GM12878 (cell line): ENCODE measurements around the gene ETV7. TPM values are rescaled to one million over a fixed set of nuclear protein-coding genes. Genes with fewer than 3 reads are reported as not detected.

ENCODE experiments used
- ATAC-seq: fragments of 200-7000 bp; cut with Tn5 transposase; 3 replicates; pipeline ENCODE4 v1.9.1; 2020; ENCODE audit warnings: mild to moderate bottlenecking, moderate library complexity
- BruUV-seq: library from RNA; stranded (reverse); fragments of 400-500 nt; replicated peaks from 2 replicates; lab custom pipeline; 2021; lab: Mats Ljungman, UMichigan
- CTCF ChIA-PET: fragments of 300-600 bp; sonication (Branson Sonifier 250); formaldehyde crosslinking; extraction: SDS; loops from one replicate; lab custom pipeline; 2021; ENCODE audit warnings: inconsistent platforms; lab: Yijun Ruan, JAX
- POLR2A ChIA-PET: fragments of 350-600 bp; formaldehyde crosslinking; extraction: SDS; loops from one replicate; lab custom pipeline; 2021; ENCODE audit warnings: inconsistent platforms; lab: Charles Lee
- RAD21 ChIA-PET: fragments of 300-600 bp; sonication (Branson Sonifier 250); formaldehyde crosslinking; loops from one replicate; lab custom pipeline; 2023; ENCODE audit warnings: antibody characterized with exemption; ENCODE audit not compliant: unreplicated experiment; lab: Charles Lee
- SMC1A ChIA-PET: fragments of 300-600 bp; sonication (Branson Sonifier 250); formaldehyde crosslinking; loops from one replicate; lab custom pipeline; 2023; ENCODE audit not compliant: unreplicated experiment, uncharacterized antibody; lab: Charles Lee
- DNase-seq: peaks from one replicate; pipeline ENCODE4 v3.0.0-alpha.2; 2011; ENCODE audit warnings: low read depth, low spot score
- FAIRE-seq: peaks from 3 replicates; lab custom pipeline; 2011; peaks lifted over from hg19 to GRCh38; lab: Jason Lieb, UNC
- H2AFZ ChIP-seq: 2 replicates; pipeline ENCODE4 v1.6.0; 2011; ENCODE audit warnings: low read depth, low read length, control low read depth; ENCODE audit not compliant: control insufficient read depth
- H3K27ac ChIP-seq: 2 replicates; pipeline ENCODE4 v1.5.1; 2011; ENCODE audit warnings: control low read depth; ENCODE audit not compliant: control insufficient read depth, insufficient read depth
- H3K27me3 ChIP-seq, 2 experiments: replicated peaks in 1 of 2; 2 replicates each; pipeline versions ENCODE4 v1.6.0 to v1.6.1; 2011; ENCODE audit warnings: low read length in 1 of 2; ENCODE audit not compliant: control insufficient read depth in 2 of 2, insufficient read depth in 2 of 2
- H3K36me3 ChIP-seq, 2 experiments: 2 replicates each; pipeline ENCODE4 v1.5.1; 2011; ENCODE audit warnings: low read length in 1 of 2; ENCODE audit not compliant: control insufficient read depth in 2 of 2, insufficient read depth in 2 of 2
- H3K4me1 ChIP-seq: 2 replicates; pipeline ENCODE4 v1.6.1; 2011; ENCODE audit warnings: mild to moderate bottlenecking, low read length, moderate library complexity, mixed read lengths; ENCODE audit not compliant: control insufficient read depth, insufficient read depth
- H3K4me2 ChIP-seq: 2 replicates; pipeline ENCODE4 v1.6.0; 2011; ENCODE audit warnings: control low read depth; ENCODE audit not compliant: control insufficient read depth, insufficient read depth
- H3K4me3 ChIP-seq: fragments of 200-600 bp; sonication (generic); 2 replicates; pipeline ENCODE4 v1.5.1; 2016
- H3K79me2 ChIP-seq: 2 replicates; pipeline ENCODE4 v1.6.0; 2011; ENCODE audit warnings: low read length; ENCODE audit not compliant: control insufficient read depth, insufficient read depth
- H3K9ac ChIP-seq: 2 replicates; pipeline ENCODE4 v1.8.0; 2011; ENCODE audit warnings: low read length, control low read depth, mixed read lengths; ENCODE audit not compliant: control insufficient read depth, insufficient read depth
- H3K9me3 ChIP-seq: replicated peaks from 3 replicates; pipeline ENCODE4 v1.5.1; 2011; ENCODE audit warnings: mild to moderate bottlenecking, low read length; ENCODE audit not compliant: control insufficient read depth, insufficient read depth
- H4K20me1 ChIP-seq: 2 replicates; pipeline ENCODE4 v1.6.0; 2011; ENCODE audit not compliant: control insufficient read depth, insufficient read depth
- IRF3 ChIP-seq: fragments of 450-650 bp; IDR thresholded peaks from 2 replicates; pipeline ENCODE4 v1.6.1; 2014; ENCODE audit warnings: mild to moderate bottlenecking
- NRF1 ChIP-seq: conservative IDR thresholded peaks from 2 replicates; pipeline ENCODE4 v1.6.1; 2011; ENCODE audit warnings: mild to moderate bottlenecking, low read depth, low read length, improper control_type of control experiment
- POLR2AphosphoS2 ChIP-seq: IDR thresholded peaks from 2 replicates; pipeline ENCODE4 v1.6.1; 2011; ENCODE audit warnings: low read depth, mild to moderate bottlenecking, low read length, improper control_type of control experiment, moderate library complexity
- RAD21 ChIP-seq: IDR thresholded peaks from 2 replicates; pipeline ENCODE4 v1.6.1; 2011; ENCODE audit warnings: mild to moderate bottlenecking, low read depth, low read length, moderate library complexity; ENCODE audit not compliant: insufficient read depth
- SMC3 ChIP-seq: IDR thresholded peaks from 2 replicates; pipeline ENCODE4 v1.6.1; 2011; ENCODE audit warnings: low read length, improper control_type of control experiment, borderline replicate concordance
- WRNIP1 ChIP-seq: IDR thresholded peaks from 2 replicates; pipeline ENCODE4 v1.6.1; 2011; ENCODE audit warnings: low read depth, low read length, improper control_type of control experiment, borderline replicate concordance
- WGBS: methylation state at CpG from one replicate; pipeline ENCODE4 v1.1.6; 2016; ENCODE audit warnings: low lambda C conversion rate; ENCODE audit not compliant: insufficient replicate concordance, insufficient coverage; ENCODE audit errors: missing lambda C conversion rate; 5-methylcytosine and 5-hydroxymethylcytosine counted together
- in situ Hi-C: fragments of 300-500 bp; cut with MboI; formaldehyde crosslinking; loops from 9 replicates; pipeline ENCODE4 v1.14.3; 2018; ENCODE audit warnings: mixed read lengths
- intact Hi-C: fragments of 100-400 bp; cut with micrococcal nuclease; formaldehyde crosslinking; loops from one replicate; pipeline ENCODE4 v1.14.2; 2022; ENCODE audit not compliant: unreplicated experiment
- polyA plus RNA-seq, 11 experiments: library from polyadenylated mRNA; depleted of rRNA in 4 of 11; unstranded in 6 of 11; stranded (reverse) in 5 of 11; fragments of >200 nt; fragmentation: Nextera tagmentation in 4 of 11; fragmentation: Illumina TruSeq in 1 of 11; extraction: Ambion mirVana in 4 of 11; extraction: Trizol in 1 of 11; gene quantifications; 1 replicate in 1 of 11; 2 replicates in 10 of 11; pipeline versions ENCODE4 v1.2.1 to v1.2.3, GENCODE V29; 2011 to 2016; ENCODE audit warnings: inconsistent platforms in 2 of 11, missing spikeins in 2 of 11, low read depth in 1 of 11
- total RNA-seq, 4 experiments: library from RNA; depleted of rRNA in 3 of 4; stranded (reverse); fragments of >200 nt in 3 of 4; fragmentation: Illumina TruSeq in 1 of 4; extraction: Trizol in 1 of 4; gene quantifications; 2 replicates each; pipeline versions ENCODE4 v1.2.1 to v1.2.3, GENCODE V29; 2013 to 2021

The ETV7 gene
- total and polyA plus RNA-seq, 10 of the 15 experiments (the other 5 are each of a cell fraction or from before 2014, with no cell fraction given), result 0.04 to 1.8 (median 1.3) TPM

- in situ Hi-C loops, result no loop called here
- no peaks in the 10 kb centered on the region; a peak in 1 of 4 replicates for H3K36me3 ChIP-seq
- RAD21 ChIA-PET, result interaction anchor here (1.2 to 1.6 kb wide), 2 partner anchors 27 to 62 kb away, joined by 3 read pairs; no protein-coding TSS in a partner anchor
- POLR2A ChIA-PET, result interaction anchor here (0.6 kb wide), 1 partner anchor 13 kb away, joined by 3 read pairs; no protein-coding TSS in a partner anchor
- 96% methylated on average over 3 of the region's 3 CpGs for WGBS
- H3K9me3 ChIP-seq, result no peaks in the 10 kb centered on the region
- H3K4me2 ChIP-seq, result no peak overlapping the region
- no peak overlapping the region for H3K27ac ChIP-seq
- DNase-seq (no peak), ATAC-seq (no peak), FAIRE-seq (no peak)
- no peaks in the 10 kb centered on the region for H4K20me1 ChIP-seq
- no peaks in the 10 kb centered on the region for H3K79me2 ChIP-seq
- BruUV-seq, result no TSS peak
- no peak overlapping the region for H3K9ac ChIP-seq
- H2AFZ ChIP-seq, result no peak overlapping the region
- H3K4me1 ChIP-seq, result peaks cover 26% of the 10 kb centered on the region
- intact Hi-C loops, result no loop called here
- SMC1A ChIA-PET, result interaction anchor here (0.6 to 19.6 kb wide), 4 partner anchors 9 to 156 kb away, joined by 3 to 386 read pairs (median 96); partner anchors contain the start of gene BNIP5
- CTCF ChIA-PET, result no interaction called here
- H3K4me3 ChIP-seq, result no peak overlapping the region
- TF ChIP-seq POLR2AphosphoS2 (no peak), SMC3 (no peak), IRF3 (no peak), NRF1 (no peak), RAD21 (no peak), WRNIP1 (no peak)
- no peaks in the 10 kb centered on the region for H3K27me3 ChIP-seq
Measured at GRCh38 chr6:36367743-36368142, 19.7 kb downstream of the ETV7 start.
